ENCODE data around the gene C19orf85.
"Not testable (repeated sequence)": the region's sequence is repeated elsewhere in the genome, so short reads cannot be mapped to it uniquely, and the experiment has no call there.

Gene C19orf85

DNA sequence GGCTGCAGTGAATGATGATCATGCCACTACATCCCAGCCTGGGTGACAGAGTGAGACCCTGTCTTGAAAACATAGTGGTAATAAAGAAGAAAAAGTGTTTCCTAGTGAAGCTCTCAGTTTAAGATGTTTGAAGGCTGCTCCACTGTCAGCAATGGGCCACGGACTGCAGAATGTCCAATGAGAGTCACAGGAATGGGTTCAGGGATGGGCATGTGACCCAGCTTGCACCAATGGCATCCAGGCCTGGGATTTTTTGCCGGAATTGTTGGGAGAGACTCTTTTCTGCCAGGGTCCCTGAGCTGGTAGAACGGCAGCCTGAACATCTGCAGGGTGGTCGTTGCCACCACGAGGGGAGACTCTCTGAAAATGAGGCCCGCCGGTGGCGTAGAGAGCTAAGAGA, 27.7 kb downstream of the C19orf85 start:
- no peak for DNase-seq

DNA sequence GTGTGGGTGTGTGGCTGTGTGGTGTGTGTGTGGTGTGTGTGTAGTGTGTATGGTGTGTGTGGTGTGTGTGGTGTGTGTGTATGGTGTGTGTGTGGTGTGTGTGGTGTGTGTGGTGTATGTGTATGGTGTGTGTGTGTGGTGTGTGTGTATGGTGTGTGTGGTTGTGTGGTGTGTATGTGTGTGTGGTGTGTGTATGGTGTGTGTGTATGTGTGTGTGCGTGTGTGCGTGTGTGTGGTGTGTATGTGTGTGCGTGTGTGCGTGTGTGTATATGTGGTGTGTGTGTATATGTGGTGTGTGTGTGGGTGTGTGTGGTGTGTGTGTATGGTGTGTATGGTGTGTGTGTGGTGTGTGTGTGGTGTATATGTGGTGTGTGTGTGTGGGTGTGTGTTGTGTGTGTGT, 29.5 kb downstream of the C19orf85 start:
- no peak for DNase-seq

DNA sequence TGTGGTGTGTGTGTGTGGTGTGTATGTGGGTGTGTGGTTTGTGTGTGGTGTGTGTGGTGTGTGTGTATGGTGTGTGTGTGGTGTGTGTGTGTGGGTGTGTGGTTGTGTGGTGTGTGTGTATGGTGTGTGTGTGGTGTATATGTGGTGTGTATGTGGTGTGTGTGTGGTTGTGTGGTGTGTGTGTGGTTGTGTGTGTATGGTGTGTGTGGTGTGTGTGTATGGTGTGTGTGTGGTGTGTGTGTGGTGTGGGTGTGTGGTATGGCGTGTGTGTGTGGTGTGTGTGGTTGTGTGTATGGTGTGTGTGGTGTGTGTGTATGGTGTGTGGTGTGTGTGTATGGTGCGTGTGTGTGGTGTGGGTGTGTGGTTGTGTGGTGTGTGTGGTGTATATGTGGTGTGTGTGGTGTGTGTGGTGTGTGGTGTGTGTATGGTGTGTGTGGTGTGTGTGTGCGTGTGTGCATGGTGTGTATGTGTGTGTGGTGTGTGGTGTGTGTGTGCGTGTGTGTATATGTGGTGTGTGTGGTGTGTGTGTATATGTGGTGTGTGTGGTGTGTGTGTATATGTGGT, 30.1 kb downstream of the C19orf85 start:
- no peak for DNase-seq

DNA sequence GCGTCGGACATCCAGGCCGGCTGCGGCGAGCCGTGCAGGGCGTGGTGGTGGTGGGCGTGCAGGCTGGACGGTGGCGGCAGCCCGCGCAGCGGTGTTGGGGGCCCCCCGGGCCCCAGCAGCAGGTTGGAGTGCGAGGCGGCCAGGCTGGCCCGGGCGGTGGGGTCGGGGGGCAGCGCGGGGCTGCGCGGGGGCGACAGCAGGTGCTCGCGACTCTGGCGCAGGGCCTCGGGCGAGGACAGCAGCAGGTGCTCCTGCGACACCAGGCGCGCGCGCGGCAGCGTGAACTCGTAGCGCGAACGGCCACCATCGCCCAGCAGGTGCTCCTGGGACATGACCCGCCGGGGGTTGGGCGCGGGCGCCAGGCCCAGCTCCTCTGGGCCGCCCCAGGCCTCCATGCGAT, 31.3 kb downstream of the C19orf85 start:
- no peak for DNase-seq

DNA sequence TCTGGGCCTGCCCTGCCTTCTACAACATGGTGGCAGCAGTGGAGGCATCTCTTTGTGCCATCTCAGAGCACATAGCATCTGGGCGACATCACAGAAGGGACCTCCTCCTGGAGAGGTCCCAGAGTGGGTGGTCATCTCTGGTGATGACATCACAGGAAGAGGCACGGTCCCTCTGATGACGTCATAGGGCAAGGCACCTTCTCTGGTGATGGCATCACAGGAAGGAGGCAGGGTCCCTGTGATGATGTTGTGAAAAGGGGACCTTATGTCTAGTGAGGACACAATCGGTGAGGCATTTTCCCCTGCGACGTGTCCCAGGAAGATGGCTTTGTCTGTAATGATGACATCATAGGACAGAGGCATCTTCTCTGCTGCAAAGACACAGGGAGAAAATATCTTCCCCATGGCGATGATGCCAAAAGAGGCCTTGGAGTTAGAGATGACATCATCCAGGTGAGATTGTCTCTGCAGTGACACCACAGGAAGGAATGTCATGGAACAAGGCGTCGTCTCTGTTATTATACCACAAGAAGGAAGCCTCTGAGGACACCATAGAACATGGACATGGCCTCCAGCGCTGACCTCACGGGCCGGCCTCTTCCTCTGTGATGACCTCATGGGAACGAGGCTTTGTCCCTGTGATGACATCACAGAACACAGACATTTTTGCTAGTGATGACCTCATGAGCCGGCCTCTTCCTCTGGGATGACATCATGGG, 32.2 kb downstream of the C19orf85 start:
- no peak for DNase-seq

DNA sequence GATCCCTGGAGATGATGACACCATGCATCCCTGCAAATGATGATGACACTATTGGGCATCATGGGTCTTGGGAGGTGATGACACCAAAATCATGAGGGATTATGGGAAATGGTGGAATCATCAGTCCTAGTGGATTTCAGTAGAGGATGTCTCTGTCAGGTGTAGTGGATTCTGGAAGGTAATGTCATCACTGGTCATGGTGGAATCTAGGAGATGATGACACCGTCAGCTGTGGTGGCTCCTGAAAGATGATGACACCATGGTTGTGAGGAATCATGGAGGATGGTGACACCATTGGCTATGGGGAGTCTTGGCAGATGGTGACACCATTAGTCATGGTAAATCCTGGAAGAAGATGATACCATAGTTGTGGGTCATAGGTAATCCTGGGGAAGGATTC, 33.4 kb downstream of the C19orf85 start:
- no peak for DNase-seq

DNA sequence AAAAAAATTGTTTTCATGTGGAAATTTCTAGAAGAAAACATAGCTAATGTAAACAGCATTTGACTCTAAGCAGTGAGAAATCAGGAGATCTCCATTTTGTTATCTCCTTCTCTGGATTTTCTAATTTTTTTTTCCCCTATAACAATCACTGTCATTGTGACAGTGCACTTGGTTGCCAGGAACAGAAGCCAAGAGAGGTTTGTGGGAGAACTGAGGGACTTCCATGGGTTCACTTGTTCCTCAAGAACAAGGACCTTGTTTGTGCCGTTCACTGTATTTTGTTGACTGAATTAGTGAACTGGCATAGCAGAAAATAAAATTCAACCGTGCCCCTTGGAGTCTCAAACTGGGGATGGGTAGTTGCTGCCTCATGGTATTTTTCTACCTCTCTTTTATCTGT, 38.5 kb downstream of the C19orf85 start:
- DNase-seq = no peak

DNA sequence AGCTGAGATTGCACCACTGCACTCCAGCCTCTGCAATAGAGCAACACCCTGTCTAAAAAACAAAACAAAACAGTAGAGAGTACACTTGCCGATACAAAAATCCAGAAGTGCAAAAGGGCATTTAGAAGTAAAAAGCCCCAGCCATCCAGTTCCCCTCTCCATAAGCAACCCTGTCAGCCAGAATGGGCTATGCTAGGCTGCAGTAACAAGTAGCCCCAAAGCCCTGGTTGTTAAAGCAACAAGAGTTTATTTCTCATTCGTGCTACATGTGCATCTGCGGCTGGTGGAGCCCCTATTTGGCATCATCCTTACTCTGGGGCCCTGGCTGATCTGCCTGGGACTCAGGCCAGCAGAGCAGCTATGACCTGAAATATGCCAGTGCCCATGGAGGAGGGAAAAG, 40.0 kb downstream of the C19orf85 start:
- no peak for DNase-seq

DNA sequence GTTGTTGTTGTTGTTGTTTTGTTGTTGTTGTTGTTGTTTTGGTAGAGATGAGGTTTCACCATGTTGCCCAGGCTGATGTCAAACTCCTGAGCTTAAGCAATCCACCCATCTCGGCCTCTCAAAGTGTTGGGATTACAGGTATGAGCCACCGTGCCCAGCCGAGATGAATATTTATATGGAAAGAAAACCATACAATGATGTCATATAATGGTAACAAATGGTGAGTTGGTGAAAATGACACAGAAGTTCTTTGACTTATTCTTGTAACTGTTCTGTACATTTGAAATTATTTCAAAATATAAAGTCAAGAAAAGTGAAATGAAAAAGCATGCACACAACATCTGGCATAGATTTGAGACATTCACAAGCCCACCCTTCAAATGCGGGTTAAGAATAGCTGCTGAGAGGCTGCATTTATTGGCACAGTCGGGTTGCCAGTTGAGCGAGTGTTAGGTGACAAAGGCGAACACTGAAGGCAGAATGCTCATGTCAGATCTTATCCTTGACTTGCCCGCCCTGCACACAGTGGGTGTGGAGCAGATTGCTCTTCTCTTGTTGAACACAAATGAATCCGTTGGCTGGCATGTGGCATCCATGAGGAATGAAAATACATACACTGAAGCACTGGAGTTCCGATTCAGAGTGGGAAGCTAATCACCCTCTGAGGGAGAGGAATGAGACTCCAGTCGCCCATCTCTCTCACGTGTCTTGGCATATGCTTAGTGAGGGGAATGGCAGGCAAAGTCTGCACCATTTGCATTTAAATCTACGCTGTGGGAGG, 41.1 kb downstream of the C19orf85 start:
- no peak for DNase-seq

DNA sequence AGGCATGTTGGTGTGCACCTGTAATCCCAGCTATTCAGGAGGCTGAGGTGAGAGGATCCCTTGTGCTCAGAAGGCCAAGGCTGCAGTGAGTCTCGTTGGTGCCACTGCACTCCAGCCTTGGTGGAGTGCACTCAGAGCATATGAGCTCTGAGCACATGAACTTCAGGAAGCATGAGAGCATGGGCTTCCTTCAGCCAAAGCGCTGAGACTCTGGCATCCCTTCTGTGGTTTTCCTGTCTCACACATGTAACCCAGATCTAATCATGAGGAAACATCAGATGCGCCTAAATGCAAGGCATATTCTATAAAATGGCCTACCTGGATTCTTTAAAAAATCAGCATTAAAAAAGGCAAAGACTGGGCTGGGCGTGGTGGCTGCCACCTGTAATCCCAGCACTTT, 43.3 kb downstream of the C19orf85 start:
- DNase-seq = not testable (repeated sequence)

DNA sequence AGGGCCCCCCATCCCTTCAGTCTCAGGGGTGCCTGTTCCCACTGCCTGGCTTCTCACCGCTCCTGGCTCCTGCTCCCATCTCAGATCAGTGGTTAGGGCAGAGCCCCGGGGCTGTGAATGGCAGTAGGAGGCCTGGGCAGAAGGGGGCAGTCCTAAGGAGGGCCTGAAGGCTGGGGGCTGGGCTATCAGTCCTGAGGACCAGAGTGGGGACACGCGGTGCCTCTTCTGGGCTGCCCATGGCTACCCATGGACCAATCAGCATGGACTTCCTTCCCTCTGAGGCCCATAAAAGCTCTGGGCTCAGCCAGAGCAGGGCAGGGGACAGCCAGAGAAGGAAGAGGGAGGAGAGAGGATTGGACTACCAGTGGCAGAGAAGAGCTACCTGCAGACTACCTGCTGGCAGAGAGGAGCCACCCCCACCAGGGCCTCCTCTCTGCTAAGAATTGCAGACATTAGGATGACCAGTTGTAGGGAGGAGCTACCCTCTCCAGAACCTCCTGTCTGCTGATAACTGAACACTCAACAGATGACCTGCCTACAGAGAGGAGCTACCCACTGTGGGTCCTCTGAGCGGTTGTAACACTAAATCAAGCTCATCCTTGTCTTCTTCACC, 44.8 kb downstream of the C19orf85 start:
- DNase-seq = no peak

DNA sequence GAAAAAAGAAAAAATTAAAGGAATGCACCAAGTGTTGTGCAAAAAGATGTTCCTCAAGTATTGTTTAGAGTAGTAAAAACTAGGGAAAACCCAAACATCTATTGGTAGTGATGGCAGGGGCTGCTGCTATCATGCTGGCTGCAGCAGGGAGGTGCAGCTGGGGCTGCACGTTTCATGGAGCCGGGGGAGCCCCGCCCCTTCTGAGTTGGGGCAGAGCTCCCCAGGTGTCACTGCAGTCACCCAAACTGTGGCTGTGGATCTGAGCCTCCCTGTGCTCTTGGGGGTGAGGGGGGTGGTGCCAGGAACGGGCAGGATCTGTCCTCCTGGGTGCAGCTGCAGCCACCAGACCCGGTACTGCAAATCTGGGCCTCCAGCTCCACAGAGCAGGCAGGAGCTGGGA, 45.4 kb downstream of the C19orf85 start:
- DNase-seq = no peak

DNA sequence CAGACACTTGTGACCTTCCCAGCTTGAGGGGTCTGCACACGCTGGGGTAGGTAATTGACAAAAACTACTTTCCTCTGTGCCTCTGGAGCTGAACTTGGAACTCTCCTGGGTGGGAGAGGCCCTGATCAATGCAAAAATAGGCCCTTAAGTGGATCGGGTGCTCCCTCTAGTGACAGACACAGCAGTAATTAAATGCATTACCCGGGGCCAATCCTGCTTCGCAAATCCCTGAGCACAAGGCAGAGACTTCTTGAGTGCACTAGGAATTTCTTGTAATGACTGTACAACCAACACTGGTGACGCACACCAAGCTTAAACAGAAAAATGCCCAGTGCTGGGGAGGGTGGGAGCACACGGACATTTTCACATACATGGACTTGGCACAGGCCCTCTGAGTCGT, 46.4 kb downstream of the C19orf85 start:
- DNase-seq = peak; percentile 44
